ENCODE data around the gene AIRE.
A peak's percentile ranks its signal among the peaks of the same experiment; 100 is the strongest.
"Not testable (repeated sequence)": the region's sequence is repeated elsewhere in the genome, so short reads cannot be mapped to it uniquely, and the experiment has no call there.

The AIRE gene

GRCh38 chr21:44338971-44339910 is 53.6 kb downstream of the AIRE start, which contains the start of gene CFAP410:
TSS of gene CFAP410 (minus strand) at chr21:44339390. CDS start at chr21:44339194, 196 bp downstream.
- DNase-seq, result peak; percentile 94

- not testable (repeated sequence) for DNase-seq
Measured at GRCh38 chr21:44341726-44342458, 56.2 kb downstream of the AIRE start.

GRCh38 chr21:44342981-44343380 is 57.3 kb downstream of the AIRE start:
- not testable (repeated sequence) for DNase-seq

GRCh38 chr21:44344541-44345183 is 59.0 kb downstream of the AIRE start:
- DNase-seq, result no peak

- DNase-seq, result no peak
Measured at GRCh38 chr21:44345495-44345894, 59.8 kb downstream of the AIRE start.

- no peak for DNase-seq
Measured at GRCh38 chr21:44347911-44348451, 62.3 kb downstream of the AIRE start.
